Uterus (tissue), 4 donors: Measurements from ENCODE around the gene TWIST2. TPM values are rescaled to one million over a fixed set of nuclear protein-coding genes. Genes with fewer than 3 reads are reported as not detected.

Experiments used
- DNase-seq, 2 donors: peaks; one replicate each; pipeline ENCODE4 v3.0.0-alpha.2; 2019 to 2020
- H3K27ac ChIP-seq, 2 donors: fragments of 200-600 bp; sonication (generic); 1 replicate in 1 of 2; 2 replicates in 1 of 2; pipeline ENCODE4 v1.5.1; 2016 to 2018
- H3K27me3 ChIP-seq, 2 donors: fragments of 200-600 bp; sonication (generic); one replicate each; pipeline ENCODE4 v1.5.1; 2018 to 2019; ENCODE audit warnings: control low read depth in 1 of 2
- H3K36me3 ChIP-seq, 2 donors: fragments of 200-600 bp; sonication (generic); one replicate each; pipeline ENCODE4 v1.5.1; 2019; ENCODE audit warnings: control low read depth in 1 of 2
- H3K4me1 ChIP-seq, 2 donors: fragments of 200-600 bp; sonication (generic); one replicate each; pipeline ENCODE4 v1.5.1; 2018 to 2019; ENCODE audit warnings: control low read depth in 1 of 2
- H3K4me3 ChIP-seq, 2 donors: fragments of 200-600 bp; sonication (generic); 1 replicate in 1 of 2; 2 replicates in 1 of 2; pipeline ENCODE4 v1.5.1; 2018 to 2019; ENCODE audit warnings: mild to moderate bottlenecking in 1 of 2
- H3K9me3 ChIP-seq, 2 donors: fragments of 200-600 bp; sonication (generic); one replicate each; pipeline ENCODE4 v1.5.1; 2019; ENCODE audit warnings: control low read depth in 1 of 2
- POLR2A ChIP-seq, 2 donors: fragments of 450-650 bp; IDR thresholded peaks; one replicate each; pipeline ENCODE4 v1.6.1; 2016; ENCODE audit warnings: antibody characterized with exemption in 2 of 2, mild to moderate bottlenecking in 1 of 2, moderate library complexity in 1 of 2
- intact Hi-C: fragments of 100-400 bp; cut with DNase I; formaldehyde crosslinking; loops from one replicate; pipeline ENCODE4 v1.15.1; 2023; ENCODE audit warnings: low total_unique reads
- total RNA-seq, 4 donors: library from RNA; depleted of rRNA in 3 of 4; stranded (reverse); fragments of >200 nt in 3 of 4; gene quantifications; one replicate each; pipeline versions ENCODE4 v1.1.0 to v1.2.4, GENCODE V29; 2014 to 2023
- TF ChIP-seq, protein P1 (sequence below), 4 experiments: fragments of 200-600 bp in 2 of 4; fragments of 450-650 bp in 2 of 4; sonication (generic) in 2 of 4; IDR thresholded peaks; one replicate each; pipeline ENCODE4 v1.5.1; 2016 to 2019; ENCODE audit warnings: antibody characterized with exemption in 4 of 4, mild to moderate bottlenecking in 2 of 4, moderate library complexity in 1 of 4
- donor health status: DM: yes; HTN: yes; CAD: no.

TWIST2 gene
- total RNA-seq, 4 donors from 2014 or later = 28.1 to 199 (median 63.9) TPM

DNA sequence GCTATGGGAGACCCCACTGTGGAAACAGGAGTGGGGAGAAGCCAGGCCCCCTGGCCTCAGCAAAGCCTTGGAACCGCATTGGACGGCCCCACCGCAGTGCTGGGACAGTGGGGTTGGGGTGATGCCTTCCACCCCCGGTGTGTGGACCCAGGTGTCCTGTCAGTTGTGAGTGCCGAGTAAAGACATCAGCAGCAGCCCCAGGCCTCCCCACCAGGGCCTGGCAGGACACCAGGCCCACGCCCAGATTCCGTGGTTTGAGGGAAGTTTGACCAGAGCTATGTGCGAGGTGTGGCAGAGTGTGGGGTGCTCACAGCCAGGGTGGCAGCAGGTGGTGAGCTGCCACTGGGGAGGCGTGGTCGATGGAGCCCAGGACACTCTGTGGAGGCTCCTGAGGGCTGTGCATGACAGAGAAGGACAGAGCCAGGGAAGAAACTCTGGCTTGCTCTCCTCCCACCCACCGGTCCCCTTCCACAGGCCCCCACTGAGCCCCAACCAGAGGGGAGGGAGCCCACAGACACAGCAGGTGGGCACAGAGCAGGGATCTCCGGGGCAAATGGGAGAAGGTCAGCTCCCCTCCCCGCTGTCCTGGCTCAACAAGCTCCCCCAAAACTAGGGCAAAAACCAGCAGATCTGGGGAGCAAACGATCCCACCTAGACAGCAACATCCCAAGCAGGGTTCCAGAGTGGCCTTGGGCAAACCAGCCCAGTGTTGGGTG lies 69.1 kb downstream of the TWIST2 start:
- Histone ChIP-seq H3K4me1 (no peaks in the 10 kb centered on the region), H3K4me3 (no peak overlapping the region), H3K27me3 (no peaks in the 10 kb centered on the region), H3K27ac (no peak overlapping the region), H3K9me3 (no peaks in the 10 kb centered on the region), H3K36me3 (no peaks in the 10 kb centered on the region)
- DNase-seq = peak in 1 of 2 donors; percentile 9
- TF ChIP-seq, protein P1, sequence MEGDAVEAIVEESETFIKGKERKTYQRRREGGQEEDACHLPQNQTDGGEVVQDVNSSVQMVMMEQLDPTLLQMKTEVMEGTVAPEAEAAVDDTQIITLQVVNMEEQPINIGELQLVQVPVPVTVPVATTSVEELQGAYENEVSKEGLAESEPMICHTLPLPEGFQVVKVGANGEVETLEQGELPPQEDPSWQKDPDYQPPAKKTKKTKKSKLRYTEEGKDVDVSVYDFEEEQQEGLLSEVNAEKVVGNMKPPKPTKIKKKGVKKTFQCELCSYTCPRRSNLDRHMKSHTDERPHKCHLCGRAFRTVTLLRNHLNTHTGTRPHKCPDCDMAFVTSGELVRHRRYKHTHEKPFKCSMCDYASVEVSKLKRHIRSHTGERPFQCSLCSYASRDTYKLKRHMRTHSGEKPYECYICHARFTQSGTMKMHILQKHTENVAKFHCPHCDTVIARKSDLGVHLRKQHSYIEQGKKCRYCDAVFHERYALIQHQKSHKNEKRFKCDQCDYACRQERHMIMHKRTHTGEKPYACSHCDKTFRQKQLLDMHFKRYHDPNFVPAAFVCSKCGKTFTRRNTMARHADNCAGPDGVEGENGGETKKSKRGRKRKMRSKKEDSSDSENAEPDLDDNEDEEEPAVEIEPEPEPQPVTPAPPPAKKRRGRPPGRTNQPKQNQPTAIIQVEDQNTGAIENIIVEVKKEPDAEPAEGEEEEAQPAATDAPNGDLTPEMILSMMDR (IDR thresholded peaks at IDR 0.05) = no peak
- TF ChIP-seq POLR2A (IDR thresholded peaks at IDR 0.05) = no peak
- intact Hi-C loops = no loop called here

DNA sequence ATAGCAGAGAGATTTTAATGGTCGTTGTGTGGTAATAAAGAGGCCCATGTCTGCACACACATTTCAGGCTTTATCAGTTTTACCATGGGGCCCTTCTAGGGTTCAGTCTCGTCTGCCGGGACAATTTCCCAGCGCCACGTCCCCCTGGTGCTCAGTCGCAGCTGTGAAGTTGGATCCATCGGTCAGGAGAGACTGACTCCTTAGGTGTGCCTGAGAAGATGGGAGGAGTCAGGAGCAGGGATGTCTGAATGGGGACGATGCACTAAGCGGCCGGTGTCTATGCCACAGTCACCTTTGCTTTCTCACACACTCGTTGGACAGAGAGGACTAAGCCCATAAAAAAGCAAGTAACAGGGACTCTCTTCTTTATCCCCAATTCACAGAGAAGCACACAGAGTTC lies 71.4 kb downstream of the TWIST2 start:
- TF ChIP-seq, protein P1 (IDR thresholded peaks at IDR 0.05) = no peak
- no peak for TF ChIP-seq POLR2A (IDR thresholded peaks at IDR 0.05)
- Histone ChIP-seq H3K27ac (no peak overlapping the region), H3K4me1 (no peaks in the 10 kb centered on the region), H3K4me3 (no peak overlapping the region), H3K9me3 (no peaks in the 10 kb centered on the region), H3K27me3 (no peaks in the 10 kb centered on the region), H3K36me3 (no peaks in the 10 kb centered on the region)
- intact Hi-C loops = no loop called here
- DNase-seq = no peak

- intact Hi-C loops = no loop called here
Measured at GRCh38 chr2:238920053-238920452, 72.2 kb downstream of the TWIST2 start.

DNA sequence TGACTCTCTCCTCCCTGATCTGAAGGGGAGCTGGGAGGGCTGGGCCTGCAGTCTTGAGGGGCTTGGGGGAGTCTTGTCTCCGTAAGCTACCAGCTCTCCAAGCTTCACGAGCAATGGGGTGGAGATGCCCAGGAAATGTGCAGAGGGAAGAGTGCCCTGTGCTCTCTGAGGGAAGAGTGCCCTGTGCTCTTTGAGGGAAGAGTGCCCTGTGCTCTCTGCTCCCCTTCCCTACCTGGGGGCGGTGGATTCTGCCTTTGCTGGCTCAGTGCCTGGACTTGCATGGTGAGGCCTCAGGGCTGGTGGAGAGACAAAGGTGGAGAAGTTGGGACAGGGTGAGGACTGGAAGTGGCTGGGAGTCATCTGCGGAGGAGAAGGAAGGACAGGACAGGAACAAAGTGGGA lies 72.7 kb downstream of the TWIST2 start:
- H3K4me3 ChIP-seq = no peak overlapping the region
- DNase-seq = peak in 1 of 2 donors; percentile 15
- no peak for TF ChIP-seq POLR2A (IDR thresholded peaks at IDR 0.05)
- TF ChIP-seq, protein P1 (IDR thresholded peaks at IDR 0.05) = no peak
- H3K9me3 ChIP-seq = no peaks in the 10 kb centered on the region
- no peaks in the 10 kb centered on the region for H3K27me3 ChIP-seq
- H3K4me1 ChIP-seq = no peaks in the 10 kb centered on the region
- no peak overlapping the region for H3K27ac ChIP-seq
- H3K36me3 ChIP-seq = no peaks in the 10 kb centered on the region
- intact Hi-C loops = no loop called here

More at GRCh38 chr2:238920053-238920452, 72.2 kb downstream of the TWIST2 start:
- H3K4me3 ChIP-seq = no peak overlapping the region
- no peaks in the 10 kb centered on the region for H3K27me3 ChIP-seq
- no peaks in the 10 kb centered on the region for H3K9me3 ChIP-seq
- no peaks in the 10 kb centered on the region for H3K36me3 ChIP-seq
- no peak for TF ChIP-seq POLR2A (IDR thresholded peaks at IDR 0.05)
- TF ChIP-seq, protein P1 (IDR thresholded peaks at IDR 0.05) = no peak
- H3K27ac ChIP-seq = no peak overlapping the region
- peak; percentile 4 to 10 for DNase-seq
- H3K4me1 ChIP-seq = no peaks in the 10 kb centered on the region

DNA sequence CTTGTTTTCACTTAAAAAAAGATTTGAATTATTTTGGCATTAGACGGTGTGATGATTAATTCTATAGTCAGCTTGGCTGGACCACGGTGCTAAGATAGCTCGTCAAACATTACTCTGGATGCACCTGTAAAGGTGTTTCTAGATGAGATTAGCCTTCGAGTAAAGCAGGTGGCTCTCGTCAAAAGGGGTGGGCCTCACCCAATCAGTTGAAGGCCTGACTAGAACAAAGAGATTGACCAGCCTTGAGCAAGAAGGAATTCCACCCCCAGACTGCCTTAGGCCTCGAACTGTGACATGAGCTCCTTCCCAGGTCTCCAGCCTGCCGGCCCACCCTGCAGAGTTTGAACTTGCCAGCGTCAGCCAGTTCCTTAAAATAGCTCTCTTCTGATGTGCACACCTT lies 73.4 kb downstream of the TWIST2 start:
- H3K36me3 ChIP-seq = no peaks in the 10 kb centered on the region
- H3K27ac ChIP-seq = no peak overlapping the region
- TF ChIP-seq POLR2A (IDR thresholded peaks at IDR 0.05) = no peak
- TF ChIP-seq, protein P1 (IDR thresholded peaks at IDR 0.05) = no peak
- H3K27me3 ChIP-seq = no peaks in the 10 kb centered on the region
- DNase-seq = no peak
- no peak overlapping the region for H3K4me3 ChIP-seq
- H3K9me3 ChIP-seq = no peaks in the 10 kb centered on the region
- intact Hi-C loops = no loop called here
- H3K4me1 ChIP-seq = no peaks in the 10 kb centered on the region
